GM21786 (cell line): ENCODE results near the gene EPC1.
"Not testable (repeated sequence)": the region's sequence is repeated elsewhere in the genome, so short reads cannot be mapped to it uniquely, and the experiment has no call there.

Experiments
- ATAC-seq: cut with Tn5 transposase; IDR thresholded peaks from one replicate; pipeline ENCODE4 v1.9.1; 2021; ENCODE audit not compliant: unreplicated experiment

Gene EPC1

GRCh38 chr10:32298075-32298812 lies 48.7 kb downstream of the EPC1 start:
- ATAC-seq, result no peak

- no peak for ATAC-seq
Measured at GRCh38 chr10:32295027-32295426, 51.9 kb downstream of the EPC1 start.

GRCh38 chr10:32293581-32293980 lies 53.4 kb downstream of the EPC1 start:
- ATAC-seq, result no peak

- no peak for ATAC-seq
Measured at GRCh38 chr10:32279795-32280194, 67.2 kb downstream of the EPC1 start.

GRCh38 chr10:32273336-32273735 lies 73.6 kb downstream of the EPC1 start:
- ATAC-seq, result no peak

- no peak for ATAC-seq
Measured at GRCh38 chr10:32271617-32272016, 75.3 kb downstream of the EPC1 start.

GRCh38 chr10:32269343-32270100 lies 77.4 kb downstream of the EPC1 start:
- ATAC-seq, result no peak

GRCh38 chr10:32268788-32269187 lies 78.2 kb downstream of the EPC1 start:
- no peak for ATAC-seq

GRCh38 chr10:32266979-32267378 lies 80.0 kb downstream of the EPC1 start:
- ATAC-seq, result no peak

GRCh38 chr10:32266566-32266965 lies 80.4 kb downstream of the EPC1 start:
- no peak for ATAC-seq

GRCh38 chr10:32265756-32266155 lies 81.2 kb downstream of the EPC1 start:
- ATAC-seq, result no peak

GRCh38 chr10:32263300-32263699 lies 83.7 kb downstream of the EPC1 start:
- no peak for ATAC-seq

GRCh38 chr10:32259551-32259950 lies 87.4 kb downstream of the EPC1 start:
- no peak for ATAC-seq

- peak; percentile 68 for ATAC-seq
Measured at GRCh38 chr10:32256613-32257437, 90.1 kb downstream of the EPC1 start.

GRCh38 chr10:32253821-32254220 lies 93.1 kb downstream of the EPC1 start:
- ATAC-seq, result no peak

- no peak for ATAC-seq
Measured at GRCh38 chr10:32253276-32253675, 93.7 kb downstream of the EPC1 start.

- ATAC-seq, result not testable (repeated sequence)
Measured at GRCh38 chr10:32250489-32250888, 96.5 kb downstream of the EPC1 start.

GRCh38 chr10:32246685-32247084 lies 100.3 kb downstream of the EPC1 start:
- no peak for ATAC-seq

- no peak for ATAC-seq
Measured at GRCh38 chr10:32245760-32246159, 101.2 kb downstream of the EPC1 start.

GRCh38 chr10:32244421-32245207 lies 102.3 kb downstream of the EPC1 start:
- no peak for ATAC-seq

GRCh38 chr10:32244011-32244410 lies 102.9 kb downstream of the EPC1 start:
- ATAC-seq, result no peak
